Spinal cord (tissue), 10 donors: ENCODE measurements around the gene TM4SF1. TPM values are rescaled to one million over a fixed set of nuclear protein-coding genes. Genes with fewer than 3 reads are reported as not detected.

Source experiments
- DNase-seq, 6 donors: peaks; one replicate each; pipeline versions ENCODE4 v3.0.0 to v3.0.0-alpha.2; 2013 to 2015; ENCODE audit warnings: low spot score in 6 of 6, low read depth in 4 of 6
- H3K27ac ChIP-seq: one replicate; pipeline ENCODE4 v1.5.1; 2013; ENCODE audit warnings: low read depth, low read length, control low read depth
- H3K27me3 ChIP-seq: one replicate; pipeline ENCODE4 v1.6.1; 2013; ENCODE audit warnings: low read length; ENCODE audit not compliant: control insufficient read depth, insufficient read depth
- H3K36me3 ChIP-seq: one replicate; pipeline ENCODE4 v1.6.1; 2013; ENCODE audit warnings: low read length; ENCODE audit not compliant: control insufficient read depth, insufficient read depth
- H3K4me1 ChIP-seq: one replicate; pipeline ENCODE4 v1.6.1; 2013; ENCODE audit warnings: low read length; ENCODE audit not compliant: control insufficient read depth, insufficient read depth
- H3K4me3 ChIP-seq: one replicate; pipeline ENCODE4 v1.5.1; 2013; ENCODE audit warnings: low read depth, low read length, control low read depth
- H3K9me3 ChIP-seq: one replicate; pipeline ENCODE4 v1.6.1; 2013; ENCODE audit warnings: low read length; ENCODE audit not compliant: control insufficient read depth, insufficient read depth
- WGBS: methylation state at CpG from one replicate; pipeline ENCODE4 v1.1.5; 2013; ENCODE audit warnings: missing lambda C conversion rate; ENCODE audit not compliant: insufficient coverage; 5-methylcytosine and 5-hydroxymethylcytosine counted together
- polyA plus RNA-seq, 2 donors: library from polyadenylated mRNA; unstranded; fragments of 120-200 nt; gene quantifications; one replicate each; pipeline ENCODE4 v1.2.1, GENCODE V29; 2013; ENCODE audit not compliant: insufficient read length in 2 of 2
- total RNA-seq, 2 donors: library from RNA; depleted of rRNA in 1 of 2; stranded (reverse); fragments of 120-200 nt in 1 of 2; fragments of >200 nt in 1 of 2; gene quantifications; one replicate each; pipeline versions ENCODE4 v1.2.3 to v1.2.4, GENCODE V29; 2013 to 2014
- donor health status: healthy.

Gene TM4SF1
- total and polyA plus RNA-seq, 4 donors = 18.5 to 110 (median 72.9) TPM

GRCh38 chr3:149411583-149411982 lies 34.1 kb upstream of the TM4SF1 start:
- Histone ChIP-seq H3K27me3 (no peaks in the 10 kb centered on the region), H3K4me1 (no peaks in the 10 kb centered on the region), H3K9me3 (no peaks in the 10 kb centered on the region), H3K36me3 (no peaks in the 10 kb centered on the region), H3K4me3 (no peak overlapping the region), H3K27ac (no peak overlapping the region)
- WGBS = no CpG with 5 or more reads among the region's 1 CpG
- DNase-seq = no peak

- Histone ChIP-seq H3K36me3 (no peaks in the 10 kb centered on the region), H3K4me3 (no peak overlapping the region), H3K4me1 (no peaks in the 10 kb centered on the region), H3K9me3 (no peaks in the 10 kb centered on the region), H3K27ac (no peak overlapping the region), H3K27me3 (no peaks in the 10 kb centered on the region)
- DNase-seq = no peak
- no CpG with 5 or more reads among the region's 2 CpGs for WGBS
These were observed 31.9 kb upstream of the TM4SF1 start for GRCh38 chr3:149409351-149409750.

GRCh38 chr3:149407898-149408297 lies 30.4 kb upstream of the TM4SF1 start:
- WGBS = 60% methylated on average over 1 of the region's 3 CpGs
- H3K36me3 ChIP-seq = no peaks in the 10 kb centered on the region
- no peaks in the 10 kb centered on the region for H3K4me1 ChIP-seq
- DNase-seq = no peak
- H3K4me3 ChIP-seq = no peak overlapping the region
- H3K27me3 ChIP-seq = no peaks in the 10 kb centered on the region
- no peaks in the 10 kb centered on the region for H3K9me3 ChIP-seq
- no peak overlapping the region for H3K27ac ChIP-seq

GRCh38 chr3:149406244-149406752 lies 28.8 kb upstream of the TM4SF1 start:
- Histone ChIP-seq H3K4me1 (no peaks in the 10 kb centered on the region), H3K36me3 (no peaks in the 10 kb centered on the region), H3K27me3 (no peaks in the 10 kb centered on the region), H3K4me3 (no peak overlapping the region), H3K9me3 (no peaks in the 10 kb centered on the region), H3K27ac (no peak overlapping the region)
- no peak for DNase-seq
- 100% methylated on average over 1 of the region's 2 CpGs for WGBS

GRCh38 chr3:149403443-149403842 lies 26.0 kb upstream of the TM4SF1 start:
- no peak for DNase-seq
- H3K36me3 ChIP-seq = no peaks in the 10 kb centered on the region
- H3K4me3 ChIP-seq = no peak overlapping the region
- no peaks in the 10 kb centered on the region for H3K4me1 ChIP-seq
- 100% methylated on average over 1 of the region's 2 CpGs for WGBS
- no peak overlapping the region for H3K27ac ChIP-seq
- H3K27me3 ChIP-seq = no peaks in the 10 kb centered on the region
- no peaks in the 10 kb centered on the region for H3K9me3 ChIP-seq

GRCh38 chr3:149402481-149402880 lies 25.0 kb upstream of the TM4SF1 start:
- Histone ChIP-seq H3K4me1 (no peaks in the 10 kb centered on the region), H3K9me3 (no peaks in the 10 kb centered on the region), H3K27me3 (no peaks in the 10 kb centered on the region), H3K4me3 (no peak overlapping the region), H3K27ac (no peak overlapping the region), H3K36me3 (no peaks in the 10 kb centered on the region)
- no peak for DNase-seq
- no CpG with 5 or more reads among the region's 3 CpGs for WGBS

- H3K4me3 ChIP-seq = no peak overlapping the region
- no CpG with 5 or more reads among the region's 2 CpGs for WGBS
- no peaks in the 10 kb centered on the region for H3K9me3 ChIP-seq
- DNase-seq = no peak
- no peaks in the 10 kb centered on the region for H3K27me3 ChIP-seq
- H3K36me3 ChIP-seq = no peaks in the 10 kb centered on the region
- no peaks in the 10 kb centered on the region for H3K4me1 ChIP-seq
- H3K27ac ChIP-seq = no peak overlapping the region
These were observed 24.5 kb upstream of the TM4SF1 start for GRCh38 chr3:149401926-149402310.

- no CpG with 5 or more reads among the region's 3 CpGs for WGBS
- H3K4me1 ChIP-seq = no peaks in the 10 kb centered on the region
- no peaks in the 10 kb centered on the region for H3K36me3 ChIP-seq
- no peak overlapping the region for H3K27ac ChIP-seq
- DNase-seq = no peak
- no peak overlapping the region for H3K4me3 ChIP-seq
- no peaks in the 10 kb centered on the region for H3K9me3 ChIP-seq
- H3K27me3 ChIP-seq = no peaks in the 10 kb centered on the region
These were observed 23.9 kb upstream of the TM4SF1 start for GRCh38 chr3:149401212-149401925.

- no peaks in the 10 kb centered on the region for H3K9me3 ChIP-seq
- no peaks in the 10 kb centered on the region for H3K4me1 ChIP-seq
- DNase-seq = no peak
- no peak overlapping the region for H3K4me3 ChIP-seq
- H3K27ac ChIP-seq = no peak overlapping the region
- no peaks in the 10 kb centered on the region for H3K27me3 ChIP-seq
- H3K36me3 ChIP-seq = no peaks in the 10 kb centered on the region
These were observed 23.2 kb upstream of the TM4SF1 start for GRCh38 chr3:149400645-149401044.

GRCh38 chr3:149398296-149398695 lies 20.8 kb upstream of the TM4SF1 start:
- Histone ChIP-seq H3K27me3 (no peaks in the 10 kb centered on the region), H3K4me1 (no peaks in the 10 kb centered on the region), H3K9me3 (no peaks in the 10 kb centered on the region), H3K36me3 (no peaks in the 10 kb centered on the region), H3K27ac (no peak overlapping the region), H3K4me3 (no peak overlapping the region)
- no peak for DNase-seq
- WGBS = no CpG with 5 or more reads among the region's 1 CpG
